ENCODE measurements around the gene WDSUB1. TPM values are rescaled to one million over a fixed set of nuclear protein-coding genes. Genes with fewer than 3 reads are reported as not detected.

The WDSUB1 gene
- total RNA-seq, 1 experiment from 2014 or later: 6.9 TPM

- no TSS peak for BruUV-seq (replicated peaks)
- H3K27ac ChIP-seq: no peak overlapping the region
- no peak overlapping the region for H3K4me2 ChIP-seq
- no peak overlapping the region for H3K4me3 ChIP-seq
- H4K20me1 ChIP-seq (ENCODE audit: insufficient read depth): no peaks in the 10 kb centered on the region
- ChIA-PET CTCF (no interaction called here), POLR2A (ENCODE audit: unreplicated experiment) (no interaction called here)
- no peaks in the 10 kb centered on the region for H3K79me2 ChIP-seq (ENCODE audit: low read depth)
- no peaks in the 10 kb centered on the region for H3K9me3 ChIP-seq (ENCODE audit: insufficient read depth, low read depth)
- intact Hi-C loops (cut with micrococcal nuclease; ENCODE audit: unreplicated experiment): no loop called here
- no peaks in the 10 kb centered on the region for H3F3A ChIP-seq (ENCODE audit: insufficient read depth, low read depth)
- DNase-seq: no peak
- H3K27me3 ChIP-seq (ENCODE audit: insufficient read depth, low read depth): no peaks in the 10 kb centered on the region
- no peaks in the 10 kb centered on the region for H3K9me2 ChIP-seq (ENCODE audit: insufficient read depth)
- no peak overlapping the region for H2AFZ ChIP-seq
- no peaks in the 10 kb centered on the region for H3K4me1 ChIP-seq (replicated peaks; ENCODE audit: insufficient read depth)
- H3K36me3 ChIP-seq (ENCODE audit: low read depth): no peaks in the 10 kb centered on the region
- no peak for TF ChIP-seq CTCF (conservative IDR thresholded peaks at IDR 0.05)
- no peak for TF ChIP-seq EZH2 (IDR thresholded peaks at IDR 0.05; ENCODE audit: low read depth)
These were observed 94.1 kb downstream of the WDSUB1 start for GRCh38 chr2:159192371-159192918.

GRCh38 chr2:159188449-159188848 lies 98.1 kb downstream of the WDSUB1 start:
- TF ChIP-seq EZH2 (IDR thresholded peaks at IDR 0.05; ENCODE audit: low read depth): no peak
- TF ChIP-seq CTCF (conservative IDR thresholded peaks at IDR 0.05): no peak
- Histone ChIP-seq H3K27ac (no peak overlapping the region), H3K4me3 (no peak overlapping the region), H3K4me1 (replicated peaks; ENCODE audit: insufficient read depth) (no peaks in the 10 kb centered on the region), H2AFZ (no peak overlapping the region), H4K20me1 (ENCODE audit: insufficient read depth) (no peaks in the 10 kb centered on the region), H3K27me3 (ENCODE audit: insufficient read depth, low read depth) (no peaks in the 10 kb centered on the region), H3K79me2 (ENCODE audit: low read depth) (no peaks in the 10 kb centered on the region), H3K9me3 (ENCODE audit: insufficient read depth, low read depth) (no peaks in the 10 kb centered on the region), H3K9me2 (ENCODE audit: insufficient read depth) (no peaks in the 10 kb centered on the region), H3K36me3 (ENCODE audit: low read depth) (no peaks in the 10 kb centered on the region), H3K4me2 (no peak overlapping the region), H3F3A (ENCODE audit: insufficient read depth, low read depth) (no peaks in the 10 kb centered on the region)
- no TSS peak for BruUV-seq (replicated peaks)
- CTCF ChIA-PET: no interaction called here
- DNase-seq: no peak
- intact Hi-C loops (cut with micrococcal nuclease; ENCODE audit: unreplicated experiment): loop anchor here (5.0 kb wide), 1 partner anchor 71 kb away; no protein-coding TSS in a partner anchor
- POLR2A ChIA-PET (ENCODE audit: unreplicated experiment): no interaction called here

GRCh38 chr2:159187106-159187505 lies 99.4 kb downstream of the WDSUB1 start:
- H3K4me1 ChIP-seq (replicated peaks; ENCODE audit: insufficient read depth): no peaks in the 10 kb centered on the region
- no peak for TF ChIP-seq EZH2 (IDR thresholded peaks at IDR 0.05; ENCODE audit: low read depth)
- no peak for TF ChIP-seq CTCF (conservative IDR thresholded peaks at IDR 0.05)
- BruUV-seq (replicated peaks): no TSS peak
- H3F3A ChIP-seq (ENCODE audit: insufficient read depth, low read depth): no peaks in the 10 kb centered on the region
- H3K9me2 ChIP-seq (ENCODE audit: insufficient read depth): no peaks in the 10 kb centered on the region
- no peaks in the 10 kb centered on the region for H3K9me3 ChIP-seq (ENCODE audit: insufficient read depth, low read depth)
- no peak overlapping the region for H2AFZ ChIP-seq
- no peaks in the 10 kb centered on the region for H3K27me3 ChIP-seq (ENCODE audit: insufficient read depth, low read depth)
- H3K4me2 ChIP-seq: no peak overlapping the region
- no peaks in the 10 kb centered on the region for H3K36me3 ChIP-seq (ENCODE audit: low read depth)
- ChIA-PET POLR2A (ENCODE audit: unreplicated experiment) (no interaction called here), CTCF (no interaction called here)
- no peak overlapping the region for H3K27ac ChIP-seq
- H3K79me2 ChIP-seq (ENCODE audit: low read depth): no peaks in the 10 kb centered on the region
- intact Hi-C loops (cut with micrococcal nuclease; ENCODE audit: unreplicated experiment): loop anchor here (5.0 kb wide), 1 partner anchor 70 kb away; no protein-coding TSS in a partner anchor
- DNase-seq: no peak
- H4K20me1 ChIP-seq (ENCODE audit: insufficient read depth): no peaks in the 10 kb centered on the region
- H3K4me3 ChIP-seq: no peak overlapping the region

Data from PC-9 (cell line).